ENCODE measurements around the gene ZNF277.

- TF ChIP-seq CTCF (IDR thresholded peaks at IDR 0.05; ENCODE audit: low read depth, low read length) (no peak), POLR2A (IDR thresholded peaks at IDR 0.05; ENCODE audit: extremely low read depth, insufficient read length) (no peak)
Measured at GRCh38 chr7:112383671-112384417, 177.3 kb downstream of the ZNF277 start.
